ENCODE data around the gene BRD9. TPM values are rescaled to one million over a fixed set of nuclear protein-coding genes. Genes with fewer than 3 reads are reported as not detected.

Gene BRD9
- total and polyA plus RNA-seq, 2 of the 4 experiments (the other 2 are of a cell fraction): 22.0 to 43.4 TPM

DNA sequence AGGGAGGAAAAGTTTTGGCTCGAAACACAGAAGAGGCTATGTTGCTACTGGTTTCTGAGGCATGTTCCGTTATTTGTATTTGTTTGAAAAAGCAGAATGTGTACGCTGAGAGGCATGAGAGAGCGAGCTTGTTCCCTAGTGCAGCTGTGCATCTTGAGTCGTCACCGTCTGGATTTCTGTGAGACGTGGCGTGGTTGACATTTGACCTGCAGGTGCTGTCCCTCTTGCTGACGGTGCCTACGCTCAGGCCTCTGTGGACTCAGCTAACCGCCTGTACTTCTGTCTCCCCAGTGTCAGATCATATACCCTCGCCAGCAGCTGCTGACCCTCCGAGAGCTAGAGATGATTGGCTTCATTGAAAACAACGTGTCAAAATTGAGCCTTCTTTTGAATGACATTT lies 21.6 kb upstream of the BRD9 start:
- Histone ChIP-seq H2AFZ (replicated peaks; ENCODE audit: low read length, poor library complexity) (no peak overlapping the region), H3K9me3 (ENCODE audit: control insufficient read depth, insufficient read depth, low read length) (no peaks in the 10 kb centered on the region), H3K36me3 (ENCODE audit: control insufficient read depth, insufficient read depth, low read length) (peaks cover 12% of the 10 kb centered on the region), H4K5ac (ENCODE audit: low read depth, low read length) (no peak overlapping the region), H3K4me3 (ENCODE audit: insufficient read depth, low read depth, low read length) (no peak overlapping the region), H4K20me1 (ENCODE audit: insufficient read depth, low read length) (no peaks in the 10 kb centered on the region), H3K27me3 (ENCODE audit: control insufficient read depth, insufficient read depth, low read length) (no peaks in the 10 kb centered on the region), H2BK20ac (ENCODE audit: low read depth, low read length) (no peak overlapping the region), H2BK120ac (ENCODE audit: low read depth, low read length) (no peak overlapping the region), H3K9me1 (ENCODE audit: insufficient read depth, low read length) (no peaks in the 10 kb centered on the region; the same call in 1 of the 2 replicates), H3K4me1 (ENCODE audit: control insufficient read depth, insufficient read depth, low read length) (0 out of 2 replicates have a peak, but pooled peaks cover 3% of the 10 kb centered on the region), H2AK5ac (ENCODE audit: low read depth, low read length) (no peak overlapping the region), H3K56ac (ENCODE audit: extremely low read depth, insufficient read depth, low read length) (no peak overlapping the region), H3K4me2 (ENCODE audit: low read depth, low read length) (no peak overlapping the region), H2AK9ac (replicated peaks; ENCODE audit: low read depth, low read length, poor library complexity) (no peak overlapping the region), H2BK5ac (ENCODE audit: low read depth, low read length, poor library complexity, severe bottlenecking) (no peak overlapping the region), H4K8ac (ENCODE audit: low read depth in 2 of 2, low read length in 2 of 2) (no peak overlapping the region), H2BK15ac (ENCODE audit: low read depth, low read length) (no peak overlapping the region), H3K14ac (replicated peaks; ENCODE audit: low read depth, low read length) (no peak overlapping the region), H3K79me1 (ENCODE audit: low read depth in 1 of 2, low read length in 2 of 2) (peaks cover 5% of the 10 kb centered on the region in 2 experiments; a peak in 2 of 4 replicates), H3K23ac (ENCODE audit: low read depth, low read length) (no peak overlapping the region), H4K91ac (ENCODE audit: insufficient read depth, low read depth, low read length) (no peak overlapping the region), H3K9ac (ENCODE audit: low read depth, low read length) (no peak overlapping the region), H3K4ac (ENCODE audit: low read depth, low read length) (no peak overlapping the region), H3K18ac (ENCODE audit: low read depth, low read length) (no peak overlapping the region), H3K27ac (ENCODE audit: insufficient read depth, low read length) (no peak overlapping the region)
- in situ Hi-C loops (cut with MboI; ENCODE audit: low sequenced_read_pairs): no loop called here
- WGBS, 2 experiments (ENCODE audit: extremely low coverage in 2 of 2, insufficient read length in 1 of 2): 86% methylated on average over 9 of the region's 14 CpGs; no CpG with 5 or more reads in 1 of the 2 experiments
- ATAC-seq (ENCODE audit: low read depth): no peak
- no peak for DNase-seq
- intact Hi-C loops (cut with micrococcal nuclease): no loop called here
- CTCF ChIA-PET: no interaction called here
- TF ChIP-seq POLR2A (IDR thresholded peaks at IDR 0.05; ENCODE audit: low read depth, low read length): no peak
- no peak for TF ChIP-seq MAZ (IDR thresholded peaks at IDR 0.05; ENCODE audit: borderline replicate concordance, low read depth, low read length)
- no peak for TF ChIP-seq ELK1 (IDR thresholded peaks at IDR 0.05; ENCODE audit: borderline replicate concordance, low read depth, low read length)
- no peak for TF ChIP-seq CEBPB (IDR thresholded peaks at IDR 0.05; ENCODE audit: low read depth, low read length)
- TF ChIP-seq RCOR1 (IDR thresholded peaks at IDR 0.05; ENCODE audit: insufficient replicate concordance, low read length): no peak
- TF ChIP-seq SMC3 (IDR thresholded peaks at IDR 0.05; ENCODE audit: low read depth, low read length): no peak
- TF ChIP-seq CHD1 (IDR thresholded peaks at IDR 0.05; ENCODE audit: low read depth, low read length): no peak
- TF ChIP-seq FOS (IDR thresholded peaks at IDR 0.05; ENCODE audit: low read depth, low read length): no peak
- dilution Hi-C loops (cut with HindIII; ENCODE audit: low sequenced_read_pairs, unreplicated experiment): no loop called here
- BruUV-seq (replicated peaks): no TSS peak
- POLR2A ChIA-PET (ENCODE audit: unreplicated experiment): no interaction called here

Data from IMR-90 (cell line).